ENCODE measurements around the gene GGT6.
"Not testable (repeated sequence)": the region's sequence is repeated elsewhere in the genome, so short reads cannot be mapped to it uniquely, and the experiment has no call there.

The GGT6 gene

DNA sequence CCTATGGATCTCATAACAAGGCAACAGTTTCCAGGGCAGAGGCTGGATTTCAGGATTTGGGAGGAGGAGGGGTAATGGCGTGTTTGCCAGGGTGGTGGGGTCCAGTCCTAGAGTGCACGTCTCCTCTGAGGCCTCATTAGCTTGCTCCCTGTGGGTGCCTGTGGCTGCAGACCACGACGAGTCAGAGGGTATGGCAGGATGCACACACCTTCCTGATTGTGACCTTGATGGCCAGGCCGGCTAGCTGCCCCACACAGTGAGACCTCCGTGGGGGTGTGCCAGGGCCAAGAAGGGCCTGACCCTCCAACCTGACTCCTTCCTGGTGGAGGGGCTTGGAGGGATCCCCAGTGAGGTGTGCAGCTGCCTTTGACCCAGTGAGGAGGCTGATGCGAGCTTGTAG is 19.9 kb upstream of the GGT6 start:
- TF ChIP-seq, protein P1, sequence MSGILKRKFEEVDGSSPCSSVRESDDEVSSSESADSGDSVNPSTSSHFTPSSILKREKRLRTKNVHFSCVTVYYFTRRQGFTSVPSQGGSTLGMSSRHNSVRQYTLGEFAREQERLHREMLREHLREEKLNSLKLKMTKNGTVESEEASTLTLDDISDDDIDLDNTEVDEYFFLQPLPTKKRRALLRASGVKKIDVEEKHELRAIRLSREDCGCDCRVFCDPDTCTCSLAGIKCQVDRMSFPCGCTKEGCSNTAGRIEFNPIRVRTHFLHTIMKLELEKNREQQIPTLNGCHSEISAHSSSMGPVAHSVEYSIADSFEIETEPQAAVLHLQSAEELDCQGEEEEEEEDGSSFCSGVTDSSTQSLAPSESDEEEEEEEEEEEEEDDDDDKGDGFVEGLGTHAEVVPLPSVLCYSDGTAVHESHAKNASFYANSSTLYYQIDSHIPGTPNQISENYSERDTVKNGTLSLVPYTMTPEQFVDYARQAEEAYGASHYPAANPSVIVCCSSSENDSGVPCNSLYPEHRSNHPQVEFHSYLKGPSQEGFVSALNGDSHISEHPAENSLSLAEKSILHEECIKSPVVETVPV (CRISPR knock-in tag; IDR thresholded peaks at IDR 0.05), result no peak
- no peak for TF ChIP-seq ESRRG (CRISPR knock-in tag; IDR thresholded peaks at IDR 0.05)
- TF ChIP-seq, protein P2, sequence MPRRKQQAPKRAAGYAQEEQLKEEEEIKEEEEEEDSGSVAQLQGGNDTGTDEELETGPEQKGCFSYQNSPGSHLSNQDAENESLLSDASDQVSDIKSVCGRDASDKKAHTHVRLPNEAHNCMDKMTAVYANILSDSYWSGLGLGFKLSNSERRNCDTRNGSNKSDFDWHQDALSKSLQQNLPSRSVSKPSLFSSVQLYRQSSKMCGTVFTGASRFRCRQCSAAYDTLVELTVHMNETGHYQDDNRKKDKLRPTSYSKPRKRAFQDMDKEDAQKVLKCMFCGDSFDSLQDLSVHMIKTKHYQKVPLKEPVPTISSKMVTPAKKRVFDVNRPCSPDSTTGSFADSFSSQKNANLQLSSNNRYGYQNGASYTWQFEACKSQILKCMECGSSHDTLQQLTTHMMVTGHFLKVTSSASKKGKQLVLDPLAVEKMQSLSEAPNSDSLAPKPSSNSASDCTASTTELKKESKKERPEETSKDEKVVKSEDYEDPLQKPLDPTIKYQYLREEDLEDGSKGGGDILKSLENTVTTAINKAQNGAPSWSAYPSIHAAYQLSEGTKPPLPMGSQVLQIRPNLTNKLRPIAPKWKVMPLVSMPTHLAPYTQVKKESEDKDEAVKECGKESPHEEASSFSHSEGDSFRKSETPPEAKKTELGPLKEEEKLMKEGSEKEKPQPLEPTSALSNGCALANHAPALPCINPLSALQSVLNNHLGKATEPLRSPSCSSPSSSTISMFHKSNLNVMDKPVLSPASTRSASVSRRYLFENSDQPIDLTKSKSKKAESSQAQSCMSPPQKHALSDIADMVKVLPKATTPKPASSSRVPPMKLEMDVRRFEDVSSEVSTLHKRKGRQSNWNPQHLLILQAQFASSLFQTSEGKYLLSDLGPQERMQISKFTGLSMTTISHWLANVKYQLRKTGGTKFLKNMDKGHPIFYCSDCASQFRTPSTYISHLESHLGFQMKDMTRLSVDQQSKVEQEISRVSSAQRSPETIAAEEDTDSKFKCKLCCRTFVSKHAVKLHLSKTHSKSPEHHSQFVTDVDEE (CRISPR knock-in tag; IDR thresholded peaks at IDR 0.05), result no peak
- no peak for TF ChIP-seq TOX (CRISPR knock-in tag; IDR thresholded peaks at IDR 0.05; ENCODE audit: borderline replicate concordance)
- TF ChIP-seq ISL1 (CRISPR knock-in tag; IDR thresholded peaks at IDR 0.05), result no peak
- no peak for TF ChIP-seq ZNF70 (CRISPR knock-in tag; IDR thresholded peaks at IDR 0.05)
- no peak for TF ChIP-seq ZNF8 (CRISPR knock-in tag; IDR thresholded peaks at IDR 0.05)
- TF ChIP-seq BACH2 (CRISPR knock-in tag; IDR thresholded peaks at IDR 0.05; ENCODE audit: borderline replicate concordance), result no peak
- no peak for TF ChIP-seq OSR1 (CRISPR knock-in tag; IDR thresholded peaks at IDR 0.05)
- no peak for TF ChIP-seq ZFP3 (CRISPR knock-in tag; IDR thresholded peaks at IDR 0.05)
- TF ChIP-seq TCF4 (CRISPR knock-in tag; IDR thresholded peaks at IDR 0.05; ENCODE audit: borderline replicate concordance), result no peak
- no peak for TF ChIP-seq ZNF565 (CRISPR knock-in tag; conservative IDR thresholded peaks at IDR 0.05; ENCODE audit: low read depth)
- no peak for ATAC-seq

GRCh38 chr17:4579678-4580077 is 19.3 kb upstream of the GGT6 start:
- TF ChIP-seq ZNF8 (CRISPR knock-in tag; IDR thresholded peaks at IDR 0.05) (no peak), ISL1 (CRISPR knock-in tag; IDR thresholded peaks at IDR 0.05) (no peak), ESRRG (CRISPR knock-in tag; IDR thresholded peaks at IDR 0.05) (no peak), TOX (CRISPR knock-in tag; IDR thresholded peaks at IDR 0.05; ENCODE audit: borderline replicate concordance) (no peak), ZNF565 (CRISPR knock-in tag; conservative IDR thresholded peaks at IDR 0.05; ENCODE audit: low read depth) (no peak), BACH2 (CRISPR knock-in tag; IDR thresholded peaks at IDR 0.05; ENCODE audit: borderline replicate concordance) (no peak), TCF4 (CRISPR knock-in tag; IDR thresholded peaks at IDR 0.05; ENCODE audit: borderline replicate concordance) (no peak), ZFP3 (CRISPR knock-in tag; IDR thresholded peaks at IDR 0.05) (no peak), ZC3H10 (CRISPR knock-in tag; IDR thresholded peaks at IDR 0.05) (no peak), ZNF70 (CRISPR knock-in tag; IDR thresholded peaks at IDR 0.05) (no peak), RARB (CRISPR knock-in tag; IDR thresholded peaks at IDR 0.05) (no peak)
- TF ChIP-seq, protein P3, sequence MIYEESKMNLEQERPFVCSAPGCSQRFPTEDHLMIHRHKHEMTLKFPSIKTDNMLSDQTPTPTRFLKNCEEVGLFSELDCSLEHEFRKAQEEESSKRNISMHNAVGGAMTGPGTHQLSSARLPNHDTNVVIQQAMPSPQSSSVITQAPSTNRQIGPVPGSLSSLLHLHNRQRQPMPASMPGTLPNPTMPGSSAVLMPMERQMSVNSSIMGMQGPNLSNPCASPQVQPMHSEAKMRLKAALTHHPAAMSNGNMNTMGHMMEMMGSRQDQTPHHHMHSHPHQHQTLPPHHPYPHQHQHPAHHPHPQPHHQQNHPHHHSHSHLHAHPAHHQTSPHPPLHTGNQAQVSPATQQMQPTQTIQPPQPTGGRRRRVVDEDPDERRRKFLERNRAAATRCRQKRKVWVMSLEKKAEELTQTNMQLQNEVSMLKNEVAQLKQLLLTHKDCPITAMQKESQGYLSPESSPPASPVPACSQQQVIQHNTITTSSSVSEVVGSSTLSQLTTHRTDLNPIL (CRISPR knock-in tag; IDR thresholded peaks at IDR 0.05; ENCODE audit: low read depth), result no peak
- TF ChIP-seq, protein P1 (CRISPR knock-in tag; IDR thresholded peaks at IDR 0.05), result no peak
- TF ChIP-seq, protein P2 (CRISPR knock-in tag; IDR thresholded peaks at IDR 0.05), result no peak
- TF ChIP-seq, protein P4, sequence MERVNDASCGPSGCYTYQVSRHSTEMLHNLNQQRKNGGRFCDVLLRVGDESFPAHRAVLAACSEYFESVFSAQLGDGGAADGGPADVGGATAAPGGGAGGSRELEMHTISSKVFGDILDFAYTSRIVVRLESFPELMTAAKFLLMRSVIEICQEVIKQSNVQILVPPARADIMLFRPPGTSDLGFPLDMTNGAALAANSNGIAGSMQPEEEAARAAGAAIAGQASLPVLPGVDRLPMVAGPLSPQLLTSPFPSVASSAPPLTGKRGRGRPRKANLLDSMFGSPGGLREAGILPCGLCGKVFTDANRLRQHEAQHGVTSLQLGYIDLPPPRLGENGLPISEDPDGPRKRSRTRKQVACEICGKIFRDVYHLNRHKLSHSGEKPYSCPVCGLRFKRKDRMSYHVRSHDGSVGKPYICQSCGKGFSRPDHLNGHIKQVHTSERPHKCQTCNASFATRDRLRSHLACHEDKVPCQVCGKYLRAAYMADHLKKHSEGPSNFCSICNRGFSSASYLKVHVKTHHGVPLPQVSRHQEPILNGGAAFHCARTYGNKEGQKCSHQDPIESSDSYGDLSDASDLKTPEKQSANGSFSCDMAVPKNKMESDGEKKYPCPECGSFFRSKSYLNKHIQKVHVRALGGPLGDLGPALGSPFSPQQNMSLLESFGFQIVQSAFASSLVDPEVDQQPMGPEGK (CRISPR knock-in tag; IDR thresholded peaks at IDR 0.05; ENCODE audit: borderline replicate concordance), result no peak
- ATAC-seq, result no peak

GRCh38 chr17:4578349-4578748 is 18.0 kb upstream of the GGT6 start:
- not testable (repeated sequence) for ATAC-seq

All from SK-N-SH treated with all-trans-retinoic acid at 6 μM for 48 hours (cell line).